HepG2 (cell line): Measurements from ENCODE around the gene LTA. TPM values are rescaled to one million over a fixed set of nuclear protein-coding genes. Genes with fewer than 3 reads are reported as not detected.

Experiments used
- ASH2L ChIP-seq: fragments of 300-600, 200-600 bp; sonication (generic); IDR thresholded peaks from 2 replicates; pipeline ENCODE4 v1.7.0; 2017; ENCODE audit warnings: low read depth, mild to moderate bottlenecking, moderate library complexity, mixed read lengths, low read length; ENCODE audit not compliant: insufficient read length
- ATF1 ChIP-seq: IDR thresholded peaks from 2 replicates; pipeline ENCODE4 v1.6.1; 2016; ENCODE audit warnings: mild to moderate bottlenecking, control low read depth
- BRD4 ChIP-seq: sonication (generic); formaldehyde crosslinking; IDR thresholded peaks from 2 replicates; pipeline ENCODE4 v1.4.0; 2020; ENCODE audit warnings: missing genetic modification reagents
- EZH2 ChIP-seq: conservative IDR thresholded peaks from 2 replicates; pipeline ENCODE4 v1.6.1; 2012; ENCODE audit warnings: mild to moderate bottlenecking, low read depth, low read length, moderate library complexity
- FIP1L1 ChIP-seq: fragments of 200-400 bp; formaldehyde crosslinking; IDR thresholded peaks from 2 replicates; pipeline ENCODE4 v1.6.1; 2018; ENCODE audit warnings: low read depth, mild to moderate bottlenecking, low read length, moderate library complexity, borderline replicate concordance; ENCODE audit not compliant: insufficient read depth
- KAT7 ChIP-seq: IDR thresholded peaks from 2 replicates; pipeline ENCODE4 v1.6.1; 2018; ENCODE audit warnings: borderline replicate concordance, missing compliant biosample characterization
- NR3C1 ChIP-seq: sonication (generic); formaldehyde crosslinking; IDR thresholded peaks from 2 replicates; pipeline ENCODE4 v1.4.0; 2020; ENCODE audit warnings: missing genetic modification reagents
- PLSCR1 ChIP-seq: sonication (generic); formaldehyde crosslinking; IDR thresholded peaks from 2 replicates; pipeline ENCODE4 v1.5.0; 2020; ENCODE audit warnings: missing genetic modification reagents, mild to moderate bottlenecking, borderline replicate concordance
- SATB2 ChIP-seq: sonication (generic); formaldehyde crosslinking; IDR thresholded peaks from 2 replicates; pipeline ENCODE4 v1.5.0; 2020; ENCODE audit warnings: missing genetic modification reagents
- ZEB1 ChIP-seq: IDR thresholded peaks from 2 replicates; pipeline ENCODE4 v1.6.1; 2012; ENCODE audit warnings: mild to moderate bottlenecking, low read depth, inconsistent platforms; ENCODE audit not compliant: insufficient replicate concordance
- ZHX2 ChIP-seq, 2 experiments: sonication (generic) in 1 of 2; formaldehyde crosslinking in 1 of 2; IDR thresholded peaks; 2 replicates each; pipeline versions ENCODE4 v1.6.1 to v1.9.0; 2014 to 2022; ENCODE audit warnings: antibody characterized with exemption in 1 of 2, borderline replicate concordance in 1 of 2, inconsistent platforms in 1 of 2, low read depth in 1 of 2, missing genetic modification reagents in 1 of 2
- ZNF503 ChIP-seq: sonication (generic); formaldehyde crosslinking; IDR thresholded peaks from 2 replicates; pipeline ENCODE4 v1.4.0; 2020; ENCODE audit warnings: missing genetic modification reagents
- polyA plus RNA-seq, 8 experiments: library from polyadenylated mRNA; depleted of rRNA in 3 of 8; stranded (reverse) in 7 of 8; unstranded in 1 of 8; fragments of >200 nt; fragmentation: Illumina TruSeq in 4 of 8; extraction: Trizol in 4 of 8; gene quantifications; 2 replicates each; pipeline versions ENCODE4 v1.2.1 to v1.2.3, GENCODE V29; 2011 to 2016; ENCODE audit warnings: low read depth in 4 of 8, missing spikeins in 1 of 8, mixed read lengths in 1 of 8; ENCODE audit not compliant: insufficient read depth in 1 of 8
- total RNA-seq, 5 experiments: library from RNA; depleted of rRNA; stranded (reverse); fragments of >200 nt; fragmentation: Illumina TruSeq; extraction: Trizol; gene quantifications; 2 replicates each; pipeline ENCODE4 v1.2.3, GENCODE V29; 2016; ENCODE audit warnings: low read depth in 1 of 5
- TF ChIP-seq, protein P1 (sequence below): sonication (generic); formaldehyde crosslinking; IDR thresholded peaks from 2 replicates; pipeline ENCODE4 v1.4.0; 2020; ENCODE audit warnings: missing genetic modification reagents
- TF ChIP-seq, protein P2 (sequence below): sonication (generic); formaldehyde crosslinking; IDR thresholded peaks from 2 replicates; pipeline ENCODE4 v1.4.0; 2020; ENCODE audit warnings: missing genetic modification reagents, borderline replicate concordance

LTA gene
- total and polyA plus RNA-seq, 2 of the 13 experiments (the other 11 are each of a cell fraction or from before 2014, with no cell fraction given), result 0.09 TPM; not detected in 1

GRCh38 chr6:31541658-31542521 is 30.2 kb upstream of the LTA start, which contains the start of gene DDX39B (continued):
- TF ChIP-seq KAT7 (CRISPR knock-in tag) (peak; percentile 78), SATB2 (CRISPR knock-in tag) (no peak; the same call in none of the 2 replicates), NR3C1 (no peak), FIP1L1 (no peak), ATF1 (CRISPR knock-in tag) (peak; percentile 74), BRD4 (peak; percentile 100), EZH2 (no peak), ZEB1 (peak; percentile 74), ZHX2 (IDR thresholded peaks at IDR 0.05; ENCODE audit: low read depth) (peak; percentile 85), ZHX2 (CRISPR knock-in tag; IDR thresholded peaks at IDR 0.05; ENCODE audit: borderline replicate concordance) (peak; percentile 96; the same call in 1 of the 2 replicates), PLSCR1 (CRISPR knock-in tag) (no peak), ASH2L (peak; percentile 93), ZNF503 (peak; percentile 86)
- TF ChIP-seq, protein P1, sequence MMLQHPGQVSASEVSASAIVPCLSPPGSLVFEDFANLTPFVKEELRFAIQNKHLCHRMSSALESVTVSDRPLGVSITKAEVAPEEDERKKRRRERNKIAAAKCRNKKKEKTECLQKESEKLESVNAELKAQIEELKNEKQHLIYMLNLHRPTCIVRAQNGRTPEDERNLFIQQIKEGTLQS (CRISPR knock-in tag), result no peak
- TF ChIP-seq, protein P2, sequence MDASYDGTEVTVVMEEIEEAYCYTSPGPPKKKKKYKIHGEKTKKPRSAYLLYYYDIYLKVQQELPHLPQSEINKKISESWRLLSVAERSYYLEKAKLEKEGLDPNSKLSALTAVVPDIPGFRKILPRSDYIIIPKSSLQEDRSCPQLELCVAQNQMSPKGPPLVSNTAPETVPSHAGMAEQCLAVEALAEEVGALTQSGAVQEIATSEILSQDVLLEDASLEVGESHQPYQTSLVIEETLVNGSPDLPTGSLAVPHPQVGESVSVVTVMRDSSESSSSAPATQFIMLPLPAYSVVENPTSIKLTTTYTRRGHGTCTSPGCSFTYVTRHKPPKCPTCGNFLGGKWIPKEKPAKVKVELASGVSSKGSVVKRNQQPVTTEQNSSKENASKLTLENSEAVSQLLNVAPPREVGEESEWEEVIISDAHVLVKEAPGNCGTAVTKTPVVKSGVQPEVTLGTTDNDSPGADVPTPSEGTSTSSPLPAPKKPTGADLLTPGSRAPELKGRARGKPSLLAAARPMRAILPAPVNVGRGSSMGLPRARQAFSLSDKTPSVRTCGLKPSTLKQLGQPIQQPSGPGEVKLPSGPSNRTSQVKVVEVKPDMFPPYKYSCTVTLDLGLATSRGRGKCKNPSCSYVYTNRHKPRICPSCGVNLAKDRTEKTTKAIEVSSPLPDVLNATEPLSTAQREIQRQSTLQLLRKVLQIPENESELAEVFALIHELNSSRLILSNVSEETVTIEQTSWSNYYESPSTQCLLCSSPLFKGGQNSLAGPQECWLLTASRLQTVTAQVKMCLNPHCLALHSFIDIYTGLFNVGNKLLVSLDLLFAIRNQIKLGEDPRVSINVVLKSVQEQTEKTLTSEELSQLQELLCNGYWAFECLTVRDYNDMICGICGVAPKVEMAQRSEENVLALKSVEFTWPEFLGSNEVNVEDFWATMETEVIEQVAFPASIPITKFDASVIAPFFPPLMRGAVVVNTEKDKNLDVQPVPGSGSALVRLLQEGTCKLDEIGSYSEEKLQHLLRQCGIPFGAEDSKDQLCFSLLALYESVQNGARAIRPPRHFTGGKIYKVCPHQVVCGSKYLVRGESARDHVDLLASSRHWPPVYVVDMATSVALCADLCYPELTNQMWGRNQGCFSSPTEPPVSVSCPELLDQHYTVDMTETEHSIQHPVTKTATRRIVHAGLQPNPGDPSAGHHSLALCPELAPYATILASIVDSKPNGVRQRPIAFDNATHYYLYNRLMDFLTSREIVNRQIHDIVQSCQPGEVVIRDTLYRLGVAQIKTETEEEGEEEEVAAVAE (CRISPR knock-in tag), result peak; percentile 63
